ENCODE data around the gene ADSL.
A peak's percentile ranks its signal among the peaks of the same experiment; 100 is the strongest.

Gene ADSL

DNA sequence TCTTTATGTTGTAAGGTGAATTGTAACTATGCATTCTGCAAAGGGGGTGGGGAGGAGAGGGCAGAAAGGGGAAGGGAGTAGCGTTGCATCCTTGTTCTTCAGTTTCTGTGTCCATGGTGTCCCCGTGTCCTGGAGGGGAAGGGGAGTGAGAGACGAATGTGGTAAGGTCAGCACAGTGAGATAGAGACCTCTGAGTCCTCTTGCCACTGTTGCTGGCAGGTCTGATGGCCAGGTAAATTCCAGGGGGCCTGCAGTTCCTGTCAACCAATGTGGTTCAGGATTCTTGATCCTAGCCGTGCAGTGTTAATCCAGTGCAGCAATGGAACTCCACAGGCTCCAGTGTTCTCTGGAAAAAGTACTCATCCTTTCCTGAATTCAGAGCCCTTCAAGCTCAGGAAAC is 14.6 kb upstream of the ADSL start:
- no peak for DNase-seq (ENCODE audit: low read depth in 1 of 2, low spot score in 1 of 2)
- in situ Hi-C loops (cut with HindIII; ENCODE audit: low pct_unique_long_range_greater_than_20kb, low sequenced_read_pairs), result no loop called here
- no peak for TF ChIP-seq JUND (IDR thresholded peaks at IDR 0.05; ENCODE audit: low read depth)

DNA sequence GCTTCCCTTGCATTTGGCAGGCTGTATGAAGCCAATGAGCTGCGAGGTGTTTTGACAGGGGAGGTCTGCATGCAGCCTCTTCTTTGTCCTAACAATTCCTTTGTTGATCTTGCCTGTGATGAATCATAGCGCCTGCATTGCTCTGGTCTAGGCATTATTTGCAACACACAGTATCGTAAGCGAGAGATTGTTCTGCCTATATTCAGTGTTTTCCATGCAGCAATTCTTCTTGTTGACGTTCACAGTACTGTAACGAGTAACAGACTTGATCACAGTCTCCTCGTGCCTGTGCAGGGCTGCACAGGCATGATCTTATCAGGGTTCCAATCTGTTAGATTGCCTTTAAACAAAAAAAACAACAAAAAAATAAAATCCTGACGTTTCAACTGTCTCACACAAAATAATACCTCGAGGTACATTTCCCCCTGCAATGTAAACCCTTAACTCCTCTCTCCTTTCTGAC is 13.9 kb upstream of the ADSL start:
- TF ChIP-seq JUND (IDR thresholded peaks at IDR 0.05; ENCODE audit: low read depth), result no peak
- no peak for DNase-seq (ENCODE audit: low read depth in 1 of 2, low spot score in 1 of 2)
- in situ Hi-C loops (cut with HindIII; ENCODE audit: low pct_unique_long_range_greater_than_20kb, low sequenced_read_pairs), result no loop called here

DNA sequence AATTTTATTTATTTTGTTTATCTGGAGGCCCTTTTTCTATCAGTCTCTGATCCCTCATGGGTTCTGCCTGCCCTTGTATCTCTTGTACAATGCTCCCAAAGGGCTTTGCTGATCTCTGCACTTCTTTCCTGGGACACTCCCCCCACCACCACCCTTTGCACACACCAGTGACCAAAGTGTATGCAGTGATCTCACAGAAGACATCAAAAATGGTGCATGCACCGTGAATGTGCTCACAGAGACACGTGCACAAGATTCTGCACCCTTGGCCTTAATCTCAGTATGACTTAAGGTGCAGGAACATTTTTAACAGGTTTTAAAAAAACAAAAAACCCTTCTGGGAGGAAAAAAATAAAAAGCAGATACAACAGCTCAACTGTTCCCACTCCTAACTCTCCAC is 12.2 kb upstream of the ADSL start:
- TF ChIP-seq JUND (IDR thresholded peaks at IDR 0.05; ENCODE audit: low read depth), result no peak
- in situ Hi-C loops (cut with HindIII; ENCODE audit: low pct_unique_long_range_greater_than_20kb, low sequenced_read_pairs), result no loop called here
- no peak for DNase-seq (ENCODE audit: low read depth in 1 of 2, low spot score in 1 of 2)

DNA sequence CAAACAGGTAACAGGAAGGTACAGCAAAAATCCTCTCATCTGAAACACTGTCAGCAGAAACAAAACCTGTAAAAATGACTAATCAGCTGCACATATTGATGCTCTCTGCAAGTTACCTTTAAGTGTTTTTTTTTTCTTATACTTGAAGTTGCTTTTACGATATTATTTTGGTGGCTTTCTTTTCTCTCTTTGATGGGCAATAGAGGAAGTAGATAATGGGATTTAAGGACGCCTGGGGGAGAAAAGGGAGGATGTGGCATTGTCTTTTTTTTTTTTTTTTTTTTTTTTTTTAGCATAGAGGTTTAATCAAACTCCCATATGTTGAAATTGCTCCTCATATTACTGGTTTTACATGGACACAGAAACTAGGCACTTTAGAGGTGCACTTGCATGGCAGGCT is 11.4 kb upstream of the ADSL start:
- TF ChIP-seq JUND (IDR thresholded peaks at IDR 0.05; ENCODE audit: low read depth), result no peak
- no peak for DNase-seq (ENCODE audit: low read depth in 1 of 2, low spot score in 1 of 2)
- in situ Hi-C loops (cut with HindIII; ENCODE audit: low pct_unique_long_range_greater_than_20kb, low sequenced_read_pairs), result no loop called here

DNA sequence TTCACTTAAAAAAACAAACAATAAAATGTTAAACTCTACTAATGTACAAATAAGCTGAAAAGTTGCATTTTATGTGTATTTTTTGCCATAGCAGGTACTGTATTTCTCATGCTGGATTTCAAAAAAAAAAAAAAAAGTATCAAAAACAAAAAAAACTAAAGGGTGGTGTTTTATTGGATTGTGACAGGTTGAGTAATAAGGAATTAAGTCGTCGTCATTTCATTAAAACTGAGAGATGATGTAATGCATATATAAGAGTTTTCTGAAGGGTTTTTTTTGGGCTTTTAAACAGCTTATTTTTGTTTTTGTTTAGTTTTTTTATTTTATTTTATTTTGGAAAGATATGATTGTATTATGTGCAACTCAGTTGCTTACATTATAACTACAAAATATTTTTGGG is 10.9 kb upstream of the ADSL start:
- no peak for TF ChIP-seq JUND (IDR thresholded peaks at IDR 0.05; ENCODE audit: low read depth)
- in situ Hi-C loops (cut with HindIII; ENCODE audit: low pct_unique_long_range_greater_than_20kb, low sequenced_read_pairs), result no loop called here
- no peak for DNase-seq (ENCODE audit: low read depth in 1 of 2, low spot score in 1 of 2)

DNA sequence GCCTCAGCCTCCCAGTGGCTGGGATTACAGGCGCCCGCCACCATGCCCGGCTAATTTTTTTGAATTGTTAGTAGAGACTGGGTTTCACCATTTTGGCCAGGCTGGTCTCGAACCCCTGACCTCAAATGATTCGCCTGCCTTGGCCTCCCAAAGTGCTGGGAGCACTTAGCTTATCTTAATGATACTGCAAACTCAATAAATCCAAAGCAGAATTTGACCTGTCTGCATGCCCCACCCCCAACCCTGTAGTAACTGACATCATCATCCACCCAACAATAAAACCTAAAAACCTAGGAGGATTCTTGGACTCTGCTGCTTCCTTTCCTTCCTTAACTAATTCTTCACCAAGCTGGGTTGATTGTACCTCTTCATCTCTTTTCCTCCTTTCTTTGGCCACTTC is 6.3 kb upstream of the ADSL start:
- in situ Hi-C loops (cut with HindIII; ENCODE audit: low pct_unique_long_range_greater_than_20kb, low sequenced_read_pairs), result no loop called here
- TF ChIP-seq JUND (IDR thresholded peaks at IDR 0.05; ENCODE audit: low read depth), result no peak
- DNase-seq (ENCODE audit: low read depth in 1 of 2, low spot score in 1 of 2), result no peak

DNA sequence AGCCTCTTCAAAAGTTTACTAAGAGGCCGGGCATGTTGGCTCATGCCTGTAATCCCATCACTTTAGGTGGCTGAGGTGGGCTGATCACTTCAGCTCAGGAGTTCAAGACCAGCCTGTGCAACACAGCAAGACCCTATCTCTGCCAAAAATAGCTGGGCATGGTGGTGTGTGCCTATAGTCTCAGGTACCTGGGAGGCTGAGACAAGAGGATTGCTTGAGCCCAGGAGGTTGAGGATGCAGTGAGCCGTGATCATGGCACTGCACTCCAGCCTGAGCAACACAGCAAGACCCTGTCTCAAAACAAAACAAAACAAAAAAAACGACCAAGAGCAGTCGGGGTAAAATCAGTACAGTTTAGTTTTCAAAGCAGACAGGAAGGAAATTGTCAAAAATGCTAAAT is 4.7 kb upstream of the ADSL start:
- in situ Hi-C loops (cut with HindIII; ENCODE audit: low pct_unique_long_range_greater_than_20kb, low sequenced_read_pairs), result no loop called here
- no peak for DNase-seq (ENCODE audit: low read depth in 1 of 2, low spot score in 1 of 2)

DNA sequence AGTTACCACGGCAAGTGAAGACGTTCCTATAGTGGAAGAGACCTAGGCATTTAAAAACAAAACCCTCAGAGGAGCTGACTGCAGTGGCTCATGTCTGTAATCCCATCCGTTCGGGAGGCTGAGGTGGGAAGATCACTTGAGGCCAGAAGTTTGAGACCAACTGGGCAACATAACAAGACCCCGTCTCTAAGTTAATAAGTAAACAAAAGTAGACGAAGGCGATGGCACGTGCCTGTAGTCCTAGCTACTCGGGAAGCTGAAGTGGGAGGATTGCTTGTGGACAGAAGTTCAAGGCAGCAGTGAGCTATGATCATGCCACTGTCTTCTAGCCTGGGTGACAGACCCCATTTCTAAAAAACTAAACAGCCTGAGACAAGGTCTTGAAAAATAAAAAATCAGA is 3.8 kb upstream of the ADSL start:
- DNase-seq (ENCODE audit: low read depth in 1 of 2, low spot score in 1 of 2), result no peak
- no peak for TF ChIP-seq JUND (IDR thresholded peaks at IDR 0.05; ENCODE audit: low read depth)
- in situ Hi-C loops (cut with HindIII; ENCODE audit: low pct_unique_long_range_greater_than_20kb, low sequenced_read_pairs), result no loop called here

More for the DNA sequence above, 4.7 kb upstream of the ADSL start:
- TF ChIP-seq JUND (IDR thresholded peaks at IDR 0.05; ENCODE audit: low read depth), result no peak

DNA sequence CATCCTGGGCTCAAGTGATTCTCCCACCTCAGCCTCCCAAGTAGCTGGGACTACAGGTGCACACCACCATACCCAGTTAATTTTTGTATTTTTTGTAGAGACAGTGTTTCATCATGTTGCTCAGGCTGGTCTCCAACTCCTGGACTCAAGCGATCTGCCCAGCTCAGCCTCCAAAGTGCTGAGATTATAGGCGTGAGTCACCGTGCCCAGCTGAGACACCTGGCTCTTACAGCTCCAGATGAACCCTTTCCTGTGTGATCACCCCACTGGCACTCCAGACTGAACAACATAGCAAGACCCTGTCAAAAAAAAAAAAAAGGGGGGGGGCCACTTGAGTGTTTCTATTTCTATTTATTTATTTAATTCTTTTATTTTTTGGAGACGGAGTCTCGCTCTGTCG is 1.0 kb upstream of the ADSL start:
- DNase-seq (ENCODE audit: low read depth in 1 of 2, low spot score in 1 of 2), result peak in 1 of 2 experiments; percentile 12
- in situ Hi-C loops (cut with HindIII; ENCODE audit: low pct_unique_long_range_greater_than_20kb, low sequenced_read_pairs), result no loop called here
- TF ChIP-seq JUND (IDR thresholded peaks at IDR 0.05; ENCODE audit: low read depth), result no peak

DNA sequence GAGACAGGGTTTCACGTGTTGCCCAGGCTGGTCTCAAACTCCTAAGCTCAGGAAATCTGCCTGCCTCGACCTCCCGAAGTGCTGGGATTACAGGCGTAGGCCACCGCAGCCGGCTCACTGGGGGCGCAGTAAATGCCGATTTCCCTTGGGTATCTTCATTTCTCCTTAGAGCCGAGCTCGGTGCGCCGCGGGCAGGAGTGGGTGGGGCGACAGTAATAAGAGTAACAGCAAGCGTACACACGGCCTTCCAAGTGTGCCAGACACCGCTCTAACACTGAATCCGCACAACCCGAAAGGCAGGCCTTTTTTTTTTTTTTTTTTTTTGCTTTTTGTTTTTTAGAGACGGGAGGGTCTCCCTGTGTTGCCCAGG is 500 bp upstream of the ADSL start:
- DNase-seq (ENCODE audit: low read depth in 1 of 2, low spot score in 1 of 2), result peak; percentile 12 to 48
- in situ Hi-C loops (cut with HindIII; ENCODE audit: low pct_unique_long_range_greater_than_20kb, low sequenced_read_pairs), result no loop called here

DNA sequence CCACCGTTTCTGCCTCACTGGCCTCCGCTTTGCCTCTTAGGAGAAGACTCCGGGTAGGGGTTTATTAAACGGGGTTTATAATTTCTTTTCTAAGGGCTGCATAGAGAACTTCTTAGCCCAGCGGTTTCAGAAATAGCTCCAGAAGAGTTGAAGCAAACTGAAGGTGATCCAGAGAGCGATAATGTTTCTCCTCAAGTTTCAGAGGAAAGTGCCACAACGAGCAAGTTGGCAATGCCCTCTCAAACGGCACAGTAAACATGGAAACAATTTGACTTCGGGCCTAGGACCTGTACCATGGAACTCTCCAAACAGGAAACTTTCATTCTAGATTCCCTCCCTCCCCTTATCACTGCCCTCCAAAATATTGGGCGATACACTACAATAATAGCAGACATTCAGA is 1.0 kb downstream of the ADSL start:
- no peak for DNase-seq (ENCODE audit: low read depth in 1 of 2, low spot score in 1 of 2)
- TF ChIP-seq JUND (IDR thresholded peaks at IDR 0.05; ENCODE audit: low read depth), result no peak
- in situ Hi-C loops (cut with HindIII; ENCODE audit: low pct_unique_long_range_greater_than_20kb, low sequenced_read_pairs), result no loop called here

More for the DNA sequence above, 500 bp upstream of the ADSL start:
- TF ChIP-seq JUND (IDR thresholded peaks at IDR 0.05; ENCODE audit: low read depth), result no peak

DNA sequence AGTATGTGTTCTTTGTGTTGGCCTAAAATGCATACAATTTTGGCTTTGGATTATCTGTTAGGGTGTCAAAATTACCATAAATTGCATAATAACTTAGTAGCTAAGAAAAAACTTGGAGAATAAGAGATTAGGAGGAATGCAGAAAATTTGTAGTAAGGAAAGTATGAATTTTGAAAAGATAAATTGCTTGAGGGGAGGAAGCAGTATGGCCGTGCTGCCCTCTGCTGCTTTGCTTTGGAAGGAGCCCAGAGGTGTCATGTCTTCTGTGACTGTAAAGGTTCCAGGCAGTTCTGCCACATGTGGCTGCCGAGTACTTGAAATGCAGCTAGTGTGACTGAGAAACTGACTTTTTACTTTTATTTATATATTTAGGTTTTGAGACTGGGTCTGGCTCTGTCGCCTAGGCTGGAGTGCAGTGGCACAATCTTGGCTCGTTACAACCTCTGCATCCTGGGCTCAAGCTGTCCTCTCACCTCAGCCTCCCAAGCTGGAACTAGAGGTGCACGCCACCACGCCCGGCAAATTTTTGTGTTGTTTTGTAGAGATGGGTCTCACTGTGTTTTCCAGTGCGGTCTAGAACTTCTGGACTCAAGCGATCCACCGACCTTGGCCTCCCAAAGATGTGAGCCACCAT is 1.8 kb downstream of the ADSL start:
- peak in 1 of 2 experiments; percentile 58 for DNase-seq (ENCODE audit: low read depth in 1 of 2, low spot score in 1 of 2)
- no peak for TF ChIP-seq JUND (IDR thresholded peaks at IDR 0.05; ENCODE audit: low read depth)
- in situ Hi-C loops (cut with HindIII; ENCODE audit: low pct_unique_long_range_greater_than_20kb, low sequenced_read_pairs), result no loop called here

DNA sequence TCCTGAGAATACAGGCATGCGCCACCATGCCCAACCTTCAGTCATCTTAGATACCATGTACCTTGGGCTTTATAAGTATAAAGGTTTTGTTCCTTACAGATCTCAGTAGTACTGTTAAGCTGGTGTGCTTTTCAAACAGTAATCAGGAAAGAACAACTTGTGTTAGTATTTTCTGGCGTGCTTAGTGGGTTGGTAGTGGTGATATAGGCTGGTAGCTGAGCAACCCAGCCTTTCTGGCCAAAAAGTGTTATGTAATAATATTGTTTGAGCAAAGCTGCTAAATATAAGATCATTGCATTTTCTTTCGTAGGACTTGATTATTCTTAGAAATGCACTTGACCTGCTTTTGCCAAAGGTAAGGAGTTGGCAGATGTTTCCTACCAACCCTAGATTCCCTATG is 6.5 kb downstream of the ADSL start:
- no peak for DNase-seq (ENCODE audit: low read depth in 1 of 2, low spot score in 1 of 2)
- in situ Hi-C loops (cut with HindIII; ENCODE audit: low pct_unique_long_range_greater_than_20kb, low sequenced_read_pairs), result no loop called here

DNA sequence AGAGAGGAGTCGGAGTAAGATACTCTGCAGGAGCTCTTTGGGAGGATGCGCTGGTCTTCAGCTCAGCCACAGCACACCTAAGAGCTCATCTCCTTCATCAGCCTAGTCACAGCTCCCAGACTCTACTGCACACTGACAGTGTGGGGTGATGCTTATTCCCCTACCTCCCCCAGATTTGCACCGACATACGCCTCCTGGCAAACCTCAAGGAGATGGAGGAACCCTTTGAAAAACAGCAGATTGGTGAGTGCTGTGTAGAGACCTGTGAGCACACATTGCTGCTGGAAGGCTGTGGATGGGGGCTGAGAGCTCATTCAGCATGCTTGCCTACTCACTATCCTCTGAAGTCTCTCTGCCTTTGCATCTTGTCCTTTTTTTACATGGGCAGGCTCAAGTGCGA is 14.8 kb downstream of the ADSL start:
- DNase-seq (ENCODE audit: low read depth in 1 of 2, low spot score in 1 of 2), result no peak
- in situ Hi-C loops (cut with HindIII; ENCODE audit: low pct_unique_long_range_greater_than_20kb, low sequenced_read_pairs), result no loop called here
- TF ChIP-seq JUND (IDR thresholded peaks at IDR 0.05; ENCODE audit: low read depth), result no peak

More for the DNA sequence above, 6.5 kb downstream of the ADSL start:
- no peak for TF ChIP-seq JUND (IDR thresholded peaks at IDR 0.05; ENCODE audit: low read depth)
